DOHH2 (cell line): ENCODE results near the gene FAM174C.

Experiments used
- H3F3A ChIP-seq: fragments of 200-600 bp; sonication (generic), shearing (Covaris generic); 2 replicates; pipeline ENCODE4 v1.6.0; 2016; ENCODE audit warnings: antibody characterized with exemption, mild to moderate bottlenecking; ENCODE audit not compliant: control insufficient read depth, insufficient read depth
- H3K27ac ChIP-seq: fragments of 200-600 bp; sonication (generic); 2 replicates; pipeline ENCODE4 v1.5.1; 2014; ENCODE audit warnings: low read depth, mild to moderate bottlenecking, low read length, moderate library complexity
- H3K27me3 ChIP-seq: fragments of 200-600 bp; sonication (generic); 2 replicates; pipeline ENCODE4 v1.6.1; 2014; ENCODE audit warnings: mild to moderate bottlenecking, low read length, mixed read lengths; ENCODE audit not compliant: control insufficient read depth
- H3K36me3 ChIP-seq: fragments of 200-600 bp; sonication (generic); 2 replicates; pipeline ENCODE4 v1.6.1; 2014; ENCODE audit warnings: mild to moderate bottlenecking, low read length, moderate library complexity, mixed read lengths; ENCODE audit not compliant: control insufficient read depth
- H3K4me1 ChIP-seq: fragments of 200-600 bp; sonication (generic); 2 replicates; pipeline ENCODE4 v1.6.1; 2014; ENCODE audit warnings: mild to moderate bottlenecking, low read length, mixed read lengths; ENCODE audit not compliant: control insufficient read depth
- H3K4me2 ChIP-seq: fragments of 200-600 bp; sonication (generic); 2 replicates; pipeline ENCODE4 v1.6.0; 2014; ENCODE audit warnings: mild to moderate bottlenecking, low read length, moderate library complexity
- H3K4me3 ChIP-seq: fragments of 200-600 bp; sonication (generic); 2 replicates; pipeline ENCODE4 v1.5.1; 2014; ENCODE audit warnings: mild to moderate bottlenecking, low read length, mixed read lengths
- H3K79me2 ChIP-seq: fragments of 200-600 bp; sonication (generic); 2 replicates; pipeline ENCODE4 v1.6.1; 2014; ENCODE audit warnings: mild to moderate bottlenecking, low read length, mixed read lengths; ENCODE audit not compliant: control insufficient read depth
- H3K9me2 ChIP-seq: fragments of 200-600 bp; sonication (generic); replicated peaks from 2 replicates; pipeline ENCODE4 v1.6.1; 2014; ENCODE audit warnings: mild to moderate bottlenecking, low read length, mixed read lengths; ENCODE audit not compliant: control insufficient read depth
- H3K9me3 ChIP-seq: fragments of 200-600 bp; sonication (generic); 2 replicates; pipeline ENCODE4 v1.6.1; 2014; ENCODE audit warnings: antibody characterized with exemption, low read length, mixed read lengths; ENCODE audit not compliant: control insufficient read depth, insufficient read depth
- H4K20me1 ChIP-seq: fragments of 200-600 bp; sonication (generic); 2 replicates; pipeline ENCODE4 v1.6.0; 2014; ENCODE audit warnings: low read depth, mild to moderate bottlenecking, antibody characterized with exemption, low read length, moderate library complexity; ENCODE audit not compliant: control insufficient read depth, insufficient read depth
- EZH2phosphoT487 ChIP-seq: fragments of 200-600 bp; sonication (generic); IDR thresholded peaks from 2 replicates; pipeline ENCODE4 v1.6.1; 2017; ENCODE audit warnings: borderline replicate concordance, mild to moderate bottlenecking, antibody characterized with exemption, low read length, moderate library complexity, mixed read lengths
- TF ChIP-seq, protein P1 (sequence below): fragments of 200-600 bp; sonication (generic); IDR thresholded peaks from one replicate; pipeline ENCODE4 v1.5.1; 2014; ENCODE audit warnings: antibody characterized with exemption, mild to moderate bottlenecking, low read depth, low read length; ENCODE audit not compliant: poor library complexity, severe bottlenecking

The FAM174C gene

DNA sequence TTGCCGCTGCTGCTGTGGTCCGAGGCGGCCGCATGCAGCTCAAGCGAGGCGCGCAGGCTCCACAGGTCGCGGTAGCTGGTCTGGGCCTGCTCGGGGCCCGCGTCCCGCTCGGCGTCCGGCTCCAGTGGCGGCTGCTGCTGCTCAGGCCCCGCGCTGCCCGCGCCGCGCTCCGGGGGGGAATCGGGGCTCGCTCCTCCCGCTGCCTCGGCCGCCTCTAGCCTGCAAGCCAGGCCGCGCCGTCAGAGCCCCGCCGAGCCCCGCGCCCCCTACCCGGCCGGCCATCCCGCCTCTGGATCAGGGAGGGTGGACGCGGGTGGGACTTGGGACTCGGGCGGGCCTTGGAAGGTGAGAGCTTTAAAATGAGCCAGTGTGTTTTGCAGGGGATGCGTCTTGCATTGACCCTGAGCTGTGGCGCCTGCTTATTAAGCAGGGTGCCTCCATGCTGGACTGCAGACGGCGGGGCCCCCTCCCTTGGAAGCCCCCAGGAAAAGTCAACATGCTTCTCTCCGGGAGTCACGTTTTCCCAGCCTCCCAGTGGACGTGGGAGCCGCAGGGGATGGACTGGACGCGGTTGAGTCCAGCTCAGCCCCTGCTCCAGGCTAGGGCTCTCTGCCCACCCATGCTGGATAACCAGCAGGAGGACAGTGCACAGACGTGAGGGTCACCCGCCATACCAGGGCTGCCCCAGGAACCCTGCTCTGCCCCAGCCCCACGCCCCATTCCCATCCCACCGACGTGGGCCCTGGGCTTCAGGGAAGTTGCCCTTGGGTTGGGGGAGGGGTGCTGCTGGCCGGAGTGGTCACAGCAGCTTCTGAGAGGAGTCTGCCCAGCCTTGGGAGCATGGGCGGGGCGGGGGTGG is 45.2 kb upstream of the FAM174C start:
- Histone ChIP-seq H3K27ac (no peak overlapping the region), H3K79me2 (no peaks in the 10 kb centered on the region), H3K27me3 (no peaks in the 10 kb centered on the region), H3K36me3 (peaks cover 20% of the 10 kb centered on the region), H4K20me1 (no peaks in the 10 kb centered on the region; the same call in 1 of the 2 replicates), H3K9me2 (no peaks in the 10 kb centered on the region), H3F3A (0 out of 2 replicates have a peak, but pooled peaks cover 6% of the 10 kb centered on the region), H3K9me3 (no peaks in the 10 kb centered on the region), H3K4me1 (no peaks in the 10 kb centered on the region), H3K4me3 (no peak overlapping the region), H3K4me2 (no peak overlapping the region)
- TF ChIP-seq EZH2phosphoT487: no peak
- TF ChIP-seq, protein P1, sequence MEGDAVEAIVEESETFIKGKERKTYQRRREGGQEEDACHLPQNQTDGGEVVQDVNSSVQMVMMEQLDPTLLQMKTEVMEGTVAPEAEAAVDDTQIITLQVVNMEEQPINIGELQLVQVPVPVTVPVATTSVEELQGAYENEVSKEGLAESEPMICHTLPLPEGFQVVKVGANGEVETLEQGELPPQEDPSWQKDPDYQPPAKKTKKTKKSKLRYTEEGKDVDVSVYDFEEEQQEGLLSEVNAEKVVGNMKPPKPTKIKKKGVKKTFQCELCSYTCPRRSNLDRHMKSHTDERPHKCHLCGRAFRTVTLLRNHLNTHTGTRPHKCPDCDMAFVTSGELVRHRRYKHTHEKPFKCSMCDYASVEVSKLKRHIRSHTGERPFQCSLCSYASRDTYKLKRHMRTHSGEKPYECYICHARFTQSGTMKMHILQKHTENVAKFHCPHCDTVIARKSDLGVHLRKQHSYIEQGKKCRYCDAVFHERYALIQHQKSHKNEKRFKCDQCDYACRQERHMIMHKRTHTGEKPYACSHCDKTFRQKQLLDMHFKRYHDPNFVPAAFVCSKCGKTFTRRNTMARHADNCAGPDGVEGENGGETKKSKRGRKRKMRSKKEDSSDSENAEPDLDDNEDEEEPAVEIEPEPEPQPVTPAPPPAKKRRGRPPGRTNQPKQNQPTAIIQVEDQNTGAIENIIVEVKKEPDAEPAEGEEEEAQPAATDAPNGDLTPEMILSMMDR: no peak

DNA sequence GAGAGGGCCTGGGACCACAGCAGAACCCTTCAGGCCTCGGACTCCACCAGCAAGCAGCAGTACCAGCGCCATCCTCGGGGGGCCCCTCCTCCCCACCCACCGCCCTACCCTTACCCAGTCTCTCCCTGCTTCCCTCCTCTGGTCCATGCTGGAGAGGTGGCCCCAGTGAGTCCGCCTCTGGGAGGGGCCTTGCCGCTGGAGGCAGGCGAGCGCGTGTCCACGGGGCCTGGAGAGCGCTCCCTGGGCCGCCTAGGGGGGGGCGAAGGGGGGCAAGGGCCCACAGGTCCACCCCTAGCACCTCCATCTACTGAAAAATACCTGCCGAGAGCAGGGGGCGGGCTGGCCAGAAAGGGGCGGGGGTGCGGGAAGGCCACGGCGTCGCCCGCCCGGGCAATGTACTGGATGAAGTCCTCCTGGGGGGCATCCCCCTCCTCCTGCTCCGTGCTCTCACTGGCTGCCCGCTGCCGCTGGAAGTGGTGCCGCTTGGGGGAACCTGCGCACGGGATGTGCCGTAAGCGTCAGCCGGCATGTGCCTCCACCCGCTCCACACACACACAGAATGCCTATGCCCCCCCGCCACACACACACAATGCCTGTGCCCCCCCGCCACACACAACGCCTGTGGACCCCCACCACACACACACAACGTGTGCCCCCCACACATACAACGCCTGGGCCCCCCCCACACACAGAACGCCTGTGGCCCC is 44.4 kb upstream of the FAM174C start:
- Histone ChIP-seq H3F3A (0 out of 2 replicates have a peak, but pooled peaks cover 6% of the 10 kb centered on the region), H3K9me2 (no peaks in the 10 kb centered on the region), H3K4me3 (no peak overlapping the region), H3K36me3 (peaks cover 16% of the 10 kb centered on the region), H3K27ac (no peak overlapping the region), H3K79me2 (no peaks in the 10 kb centered on the region), H3K4me2 (no peak overlapping the region), H3K9me3 (no peaks in the 10 kb centered on the region), H3K4me1 (no peaks in the 10 kb centered on the region), H3K27me3 (peaks cover 4% of the 10 kb centered on the region), H4K20me1 (no peaks in the 10 kb centered on the region; the same call in 1 of the 2 replicates)
- TF ChIP-seq, protein P1: peak; percentile 16
- TF ChIP-seq EZH2phosphoT487: no peak

DNA sequence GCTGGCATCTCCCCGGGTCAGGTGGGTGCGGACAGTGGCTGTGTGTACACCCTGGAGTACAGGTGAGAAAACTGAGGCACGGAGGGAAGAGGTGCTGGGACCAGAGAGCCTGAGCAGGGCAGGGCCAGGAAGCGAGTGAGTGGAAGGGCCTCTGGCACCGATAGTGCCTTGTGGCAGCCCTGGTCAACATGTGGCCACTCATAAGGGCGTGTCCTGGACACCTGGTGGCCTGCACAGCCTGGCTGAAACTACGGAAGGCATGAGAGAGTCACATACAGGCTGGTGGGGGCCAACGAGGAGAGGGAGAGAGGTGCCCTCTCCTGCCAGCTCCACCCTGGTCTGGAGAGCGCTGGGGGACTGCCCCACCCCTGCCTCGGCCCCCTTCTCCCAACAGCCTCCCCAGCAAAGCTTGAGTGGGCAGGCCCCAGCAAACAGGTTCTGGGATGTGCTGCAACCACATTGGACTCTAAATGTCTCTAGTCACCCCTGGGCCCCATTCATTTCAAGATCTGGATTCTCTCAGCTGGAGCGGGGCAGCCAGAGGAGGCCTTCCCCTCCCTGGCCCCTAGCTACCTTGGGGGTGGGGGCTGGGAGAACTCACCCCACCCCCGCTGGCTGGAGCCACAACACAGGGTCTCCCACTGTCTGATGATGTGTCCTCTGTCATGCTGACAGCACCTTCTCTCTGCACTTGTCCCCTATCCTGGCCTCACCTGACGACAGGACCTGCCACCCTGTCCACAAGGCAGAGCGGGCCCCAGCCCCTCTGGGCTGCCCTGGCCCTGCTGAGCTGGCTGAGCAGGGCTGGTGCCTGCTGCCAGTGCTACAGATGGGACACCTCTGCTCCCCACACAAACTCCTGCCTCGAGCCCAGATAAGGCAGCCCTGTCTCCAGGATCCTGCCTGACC is 43.3 kb upstream of the FAM174C start:
- H4K20me1 ChIP-seq: no peaks in the 10 kb centered on the region; the same call in 1 of the 2 replicates
- H3K27ac ChIP-seq: no peak overlapping the region
- no peak for TF ChIP-seq EZH2phosphoT487
- TF ChIP-seq, protein P1: no peak
- H3F3A ChIP-seq: 0 out of 2 replicates have a peak, but pooled peaks cover 6% of the 10 kb centered on the region
- no peak overlapping the region for H3K4me2 ChIP-seq
- H3K79me2 ChIP-seq: no peaks in the 10 kb centered on the region
- peaks cover 6% of the 10 kb centered on the region; the same call in 1 of the 2 replicates for H3K36me3 ChIP-seq
- H3K4me3 ChIP-seq: no peak overlapping the region
- peaks cover 12% of the 10 kb centered on the region for H3K27me3 ChIP-seq
- H3K9me2 ChIP-seq: no peaks in the 10 kb centered on the region
- no peaks in the 10 kb centered on the region for H3K9me3 ChIP-seq
- H3K4me1 ChIP-seq: peaks cover under 1% of the 10 kb centered on the region; the same call in 1 of the 2 replicates
